Measurements from ENCODE around the gene KCNN1. TPM values are rescaled to one million over a fixed set of nuclear protein-coding genes. Genes with fewer than 3 reads are reported as not detected.

The KCNN1 gene
- total RNA-seq, 1 experiment from 2014 or later: 0.61 TPM

GRCh38 chr19:17951157-17951989 is 15.5 kb upstream of the KCNN1 start:
- ATAC-seq (no peak), DNase-seq (ENCODE audit: low read depth, low spot score) (no peak)
- ChIA-PET RAD21 (ENCODE audit: low non-redundant PET in 1 of 2, low total read pairs in 2 of 2, uncharacterized antibody in 2 of 2, unreplicated experiment in 2 of 2) (no interaction called here), CTCF (no interaction called here), POLR2A (no interaction called here)
- BruUV-seq (replicated peaks): no TSS peak
- peak overlapping the region; percentile 63 for H3K9ac ChIP-seq (ENCODE audit: low read length)
- H3K4me1 ChIP-seq (ENCODE audit: control insufficient read depth in 1 of 2, insufficient read depth in 2 of 2, low read length in 2 of 2): peaks cover 35 to 53% of the 10 kb centered on the region in 2 experiments
- no peaks in the 10 kb centered on the region for H3K36me3 ChIP-seq (ENCODE audit: control insufficient read depth in 1 of 2, insufficient read depth in 2 of 2, low read length in 2 of 2)
- H3K4me2 ChIP-seq (ENCODE audit: low read length): peak overlapping the region; percentile 96
- H3K27ac ChIP-seq (ENCODE audit: low read depth, low read length): peak overlapping the region; percentile 23; the same call in 1 of the 2 replicates
- peak overlapping the region; percentile 49 to 63 for H3K4me3 ChIP-seq (replicated peaks in 1 of 2; ENCODE audit: low read depth in 1 of 2, low read length in 2 of 2)
- no peaks in the 10 kb centered on the region for H3K79me2 ChIP-seq (ENCODE audit: insufficient read depth, low read length)
- H3K9me3 ChIP-seq (ENCODE audit: control insufficient read depth in 1 of 2, insufficient read depth in 1 of 2, low read depth in 1 of 2, low read length in 2 of 2): no peaks in the 10 kb centered on the region
- no peaks in the 10 kb centered on the region for H3K27me3 ChIP-seq (ENCODE audit: insufficient read depth, low read length)
- no peak overlapping the region for H2AFZ ChIP-seq (ENCODE audit: low read depth, low read length, poor library complexity, severe bottlenecking)
- H4K20me1 ChIP-seq (ENCODE audit: insufficient read depth): no peaks in the 10 kb centered on the region
- TF ChIP-seq ZFX (IDR thresholded peaks at IDR 0.05) (no peak), ZNF274 (IDR thresholded peaks at IDR 0.05; ENCODE audit: low read depth, low read length) (no peak), EZH2 (IDR thresholded peaks at IDR 0.05) (no peak), CBX3 (IDR thresholded peaks at IDR 0.05; ENCODE audit: low read depth) (no peak), SP1 (IDR thresholded peaks at IDR 0.05; ENCODE audit: low read depth) (no peak), ATF3 (IDR thresholded peaks at IDR 0.05) (no peak), EGR1 (IDR thresholded peaks at IDR 0.05; ENCODE audit: low read depth) (no peak), CEBPB (IDR thresholded peaks at IDR 0.05; ENCODE audit: low read depth) (no peak), SIN3A (IDR thresholded peaks at IDR 0.05; ENCODE audit: low read depth) (no peak), POLR2A (IDR thresholded peaks at IDR 0.05; ENCODE audit: borderline replicate concordance, extremely low read depth, insufficient read depth, insufficient read length) (no peak), ZBTB33 (IDR thresholded peaks at IDR 0.05; ENCODE audit: extremely low read depth, insufficient replicate concordance, low read length) (no peak), POLR2AphosphoS5 (IDR thresholded peaks at IDR 0.05; ENCODE audit: low read depth, low read length) (no peak), TCF7L2 (IDR thresholded peaks at IDR 0.05; ENCODE audit: borderline replicate concordance, extremely low read depth, insufficient read depth, insufficient read length) (no peak), EZH2phosphoT487 (IDR thresholded peaks at IDR 0.05; ENCODE audit: borderline replicate concordance) (no peak), SRF (IDR thresholded peaks at IDR 0.05; ENCODE audit: low read depth) (no peak), ELF1 (IDR thresholded peaks at IDR 0.05; ENCODE audit: borderline replicate concordance, low read depth) (no peak), YY1 (IDR thresholded peaks at IDR 0.05; ENCODE audit: extremely low read depth, insufficient replicate concordance, low read depth, low read length) (no peak), FOSL1 (IDR thresholded peaks at IDR 0.05; ENCODE audit: low read depth) (no peak), JUND (IDR thresholded peaks at IDR 0.05) (no peak)
- TF ChIP-seq, protein P1, sequence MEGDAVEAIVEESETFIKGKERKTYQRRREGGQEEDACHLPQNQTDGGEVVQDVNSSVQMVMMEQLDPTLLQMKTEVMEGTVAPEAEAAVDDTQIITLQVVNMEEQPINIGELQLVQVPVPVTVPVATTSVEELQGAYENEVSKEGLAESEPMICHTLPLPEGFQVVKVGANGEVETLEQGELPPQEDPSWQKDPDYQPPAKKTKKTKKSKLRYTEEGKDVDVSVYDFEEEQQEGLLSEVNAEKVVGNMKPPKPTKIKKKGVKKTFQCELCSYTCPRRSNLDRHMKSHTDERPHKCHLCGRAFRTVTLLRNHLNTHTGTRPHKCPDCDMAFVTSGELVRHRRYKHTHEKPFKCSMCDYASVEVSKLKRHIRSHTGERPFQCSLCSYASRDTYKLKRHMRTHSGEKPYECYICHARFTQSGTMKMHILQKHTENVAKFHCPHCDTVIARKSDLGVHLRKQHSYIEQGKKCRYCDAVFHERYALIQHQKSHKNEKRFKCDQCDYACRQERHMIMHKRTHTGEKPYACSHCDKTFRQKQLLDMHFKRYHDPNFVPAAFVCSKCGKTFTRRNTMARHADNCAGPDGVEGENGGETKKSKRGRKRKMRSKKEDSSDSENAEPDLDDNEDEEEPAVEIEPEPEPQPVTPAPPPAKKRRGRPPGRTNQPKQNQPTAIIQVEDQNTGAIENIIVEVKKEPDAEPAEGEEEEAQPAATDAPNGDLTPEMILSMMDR (IDR thresholded peaks at IDR 0.05 in 2 of 3, conservative IDR thresholded peaks at IDR 0.05 in 1 of 3; ENCODE audit: borderline replicate concordance in 1 of 3, insufficient read depth in 1 of 3, low read depth in 2 of 3, low read length in 2 of 3): no peak
- no peaks in the 10 kb centered on the region for H3K9me2 ChIP-seq (ENCODE audit: insufficient read depth)
- intact Hi-C loops (cut with micrococcal nuclease): no loop called here

All from HCT116 (cell line).